ENCODE data around the gene MGAT4C. TPM values are rescaled to one million over a fixed set of nuclear protein-coding genes. Genes with fewer than 3 reads are reported as not detected.

The MGAT4C gene
- total and polyA plus RNA-seq, 2 experiments from 2014 or later, result 4.5 to 4.7 TPM

DNA sequence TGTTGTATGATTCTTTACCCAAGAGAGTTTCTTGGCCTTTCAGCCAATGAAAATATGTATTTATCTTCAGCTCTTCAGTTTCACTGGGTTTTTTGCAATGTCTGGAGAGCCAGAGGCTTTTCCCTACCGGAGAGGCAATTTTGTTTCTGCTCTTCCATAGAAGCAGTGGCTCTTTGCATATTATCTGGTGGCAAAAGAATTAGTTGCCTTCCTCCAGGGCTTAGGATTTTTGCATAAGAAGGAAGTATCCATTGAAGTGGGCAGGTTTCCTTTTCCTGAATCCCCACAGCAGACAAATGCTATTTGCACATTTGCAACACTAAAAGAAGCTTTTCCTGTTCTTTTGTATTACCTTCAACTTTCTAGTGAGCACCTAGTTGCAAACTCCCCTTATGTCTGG, 306.9 kb downstream of the MGAT4C start (continued):
- TF ChIP-seq, protein P1, sequence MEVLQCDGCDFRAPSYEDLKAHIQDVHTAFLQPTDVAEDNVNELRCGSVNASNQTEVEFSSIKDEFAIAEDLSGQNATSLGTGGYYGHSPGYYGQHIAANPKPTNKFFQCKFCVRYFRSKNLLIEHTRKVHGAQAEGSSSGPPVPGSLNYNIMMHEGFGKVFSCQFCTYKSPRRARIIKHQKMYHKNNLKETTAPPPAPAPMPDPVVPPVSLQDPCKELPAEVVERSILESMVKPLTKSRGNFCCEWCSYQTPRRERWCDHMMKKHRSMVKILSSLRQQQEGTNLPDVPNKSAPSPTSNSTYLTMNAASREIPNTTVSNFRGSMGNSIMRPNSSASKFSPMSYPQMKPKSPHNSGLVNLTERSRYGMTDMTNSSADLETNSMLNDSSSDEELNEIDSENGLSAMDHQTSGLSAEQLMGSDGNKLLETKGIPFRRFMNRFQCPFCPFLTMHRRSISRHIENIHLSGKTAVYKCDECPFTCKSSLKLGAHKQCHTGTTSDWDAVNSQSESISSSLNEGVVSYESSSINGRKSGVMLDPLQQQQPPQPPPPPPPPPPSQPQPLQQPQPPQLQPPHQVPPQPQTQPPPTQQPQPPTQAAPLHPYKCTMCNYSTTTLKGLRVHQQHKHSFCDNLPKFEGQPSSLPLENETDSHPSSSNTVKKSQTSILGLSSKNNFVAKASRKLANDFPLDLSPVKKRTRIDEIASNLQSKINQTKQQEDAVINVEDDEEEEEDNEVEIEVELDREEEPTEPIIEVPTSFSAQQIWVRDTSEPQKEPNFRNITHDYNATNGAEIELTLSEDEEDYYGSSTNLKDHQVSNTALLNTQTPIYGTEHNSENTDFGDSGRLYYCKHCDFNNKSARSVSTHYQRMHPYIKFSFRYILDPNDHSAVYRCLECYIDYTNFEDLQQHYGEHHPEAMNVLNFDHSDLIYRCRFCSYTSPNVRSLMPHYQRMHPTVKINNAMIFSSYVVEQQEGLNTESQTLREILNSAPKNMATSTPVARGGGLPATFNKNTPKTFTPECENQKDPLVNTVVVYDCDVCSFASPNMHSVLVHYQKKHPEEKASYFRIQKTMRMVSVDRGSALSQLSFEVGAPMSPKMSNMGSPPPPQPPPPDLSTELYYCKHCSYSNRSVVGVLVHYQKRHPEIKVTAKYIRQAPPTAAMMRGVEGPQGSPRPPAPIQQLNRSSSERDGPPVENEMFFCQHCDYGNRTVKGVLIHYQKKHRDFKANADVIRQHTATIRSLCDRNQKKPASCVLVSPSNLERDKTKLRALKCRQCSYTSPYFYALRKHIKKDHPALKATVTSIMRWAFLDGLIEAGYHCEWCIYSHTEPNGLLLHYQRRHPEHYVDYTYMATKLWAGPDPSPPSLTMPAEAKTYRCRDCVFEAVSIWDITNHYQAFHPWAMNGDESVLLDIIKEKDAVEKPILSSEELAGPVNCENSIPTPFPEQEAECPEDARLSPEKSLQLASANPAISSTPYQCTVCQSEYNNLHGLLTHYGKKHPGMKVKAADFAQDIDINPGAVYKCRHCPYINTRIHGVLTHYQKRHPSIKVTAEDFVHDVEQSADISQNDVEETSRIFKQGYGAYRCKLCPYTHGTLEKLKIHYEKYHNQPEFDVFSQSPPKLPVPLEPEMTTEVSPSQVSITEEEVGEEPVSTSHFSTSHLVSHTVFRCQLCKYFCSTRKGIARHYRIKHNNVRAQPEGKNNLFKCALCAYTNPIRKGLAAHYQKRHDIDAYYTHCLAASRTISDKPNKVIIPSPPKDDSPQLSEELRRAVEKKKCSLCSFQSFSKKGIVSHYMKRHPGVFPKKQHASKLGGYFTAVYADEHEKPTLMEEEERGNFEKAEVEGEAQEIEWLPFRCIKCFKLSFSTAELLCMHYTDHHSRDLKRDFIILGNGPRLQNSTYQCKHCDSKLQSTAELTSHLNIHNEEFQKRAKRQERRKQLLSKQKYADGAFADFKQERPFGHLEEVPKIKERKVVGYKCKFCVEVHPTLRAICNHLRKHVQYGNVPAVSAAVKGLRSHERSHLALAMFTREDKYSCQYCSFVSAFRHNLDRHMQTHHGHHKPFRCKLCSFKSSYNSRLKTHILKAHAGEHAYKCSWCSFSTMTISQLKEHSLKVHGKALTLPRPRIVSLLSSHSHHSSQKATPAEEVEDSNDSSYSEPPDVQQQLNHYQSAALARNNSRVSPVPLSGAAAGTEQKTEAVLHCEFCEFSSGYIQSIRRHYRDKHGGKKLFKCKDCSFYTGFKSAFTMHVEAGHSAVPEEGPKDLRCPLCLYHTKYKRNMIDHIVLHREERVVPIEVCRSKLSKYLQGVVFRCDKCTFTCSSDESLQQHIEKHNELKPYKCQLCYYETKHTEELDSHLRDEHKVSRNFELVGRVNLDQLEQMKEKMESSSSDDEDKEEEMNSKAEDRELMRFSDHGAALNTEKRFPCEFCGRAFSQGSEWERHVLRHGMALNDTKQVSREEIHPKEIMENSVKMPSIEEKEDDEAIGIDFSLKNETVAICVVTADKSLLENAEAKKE (CRISPR knock-in tag; IDR thresholded peaks at IDR 0.05), result peak; percentile 86
- TF ChIP-seq ZNF114 (CRISPR knock-in tag; IDR thresholded peaks at IDR 0.05), result no peak

DNA sequence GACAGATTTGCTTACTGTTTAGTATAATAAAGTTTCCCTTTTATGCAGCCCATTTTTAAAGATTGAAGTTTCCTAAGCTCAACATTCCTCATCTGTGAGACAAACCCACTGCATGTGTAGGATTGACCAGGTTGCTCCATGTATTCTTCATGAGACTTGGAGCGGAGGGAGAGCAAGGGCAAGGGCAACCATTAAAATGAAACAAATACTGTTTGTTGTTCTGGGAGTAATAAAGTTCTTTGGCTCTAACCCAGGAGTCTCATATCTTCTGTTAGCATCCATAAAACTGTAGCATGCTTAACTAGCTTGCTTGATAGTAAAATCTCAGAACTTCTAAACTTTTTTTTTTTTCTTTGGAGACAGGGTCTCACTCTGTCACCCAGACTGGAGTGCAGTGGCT, 307.9 kb downstream of the MGAT4C start:
- Histone ChIP-seq H3K4me2 (peak overlapping the region; percentile 63), H3F3A (replicated peaks; ENCODE audit: low read depth) (peaks cover 16% of the 10 kb centered on the region; the same call in 1 of the 2 replicates), H4K20me1 (replicated peaks; ENCODE audit: insufficient read depth) (no peaks in the 10 kb centered on the region), H3K36me3 (ENCODE audit: insufficient read depth) (no peaks in the 10 kb centered on the region), H3K27me3 (ENCODE audit: insufficient read depth) (no peaks in the 10 kb centered on the region), H3K9me2 (ENCODE audit: insufficient read depth) (peaks cover 6% of the 10 kb centered on the region), H2AFZ (no peak overlapping the region), H3K79me2 (replicated peaks; ENCODE audit: insufficient read depth) (no peaks in the 10 kb centered on the region), H3K4me1 (ENCODE audit: insufficient read depth) (peaks cover 71% of the 10 kb centered on the region), H3K27ac (ENCODE audit: low read depth) (peak overlapping the region; percentile 98), H3K4me3 (peak overlapping the region; percentile 10; the same call in 1 of the 2 replicates)
- peaks cover 30% of the 10 kb centered on the region for H3K36me3 Mint-ChIP-seq (ENCODE audit: low read depth)
- H3K9me3 Mint-ChIP-seq, result peaks cover 19% of the 10 kb centered on the region; the same call in 2 of the 3 replicates
- H3K27ac Mint-ChIP-seq, result peak overlapping the region; percentile 99
- TF ChIP-seq STAT1 (IDR thresholded peaks at IDR 0.05; ENCODE audit: unreplicated experiment) (no peak), CREB1 (CRISPR knock-in tag; IDR thresholded peaks at IDR 0.05; ENCODE audit: low read depth) (no peak), POLR2AphosphoS5 (IDR thresholded peaks at IDR 0.05; ENCODE audit: low read depth) (no peak)
- TF ChIP-seq, protein P2, sequence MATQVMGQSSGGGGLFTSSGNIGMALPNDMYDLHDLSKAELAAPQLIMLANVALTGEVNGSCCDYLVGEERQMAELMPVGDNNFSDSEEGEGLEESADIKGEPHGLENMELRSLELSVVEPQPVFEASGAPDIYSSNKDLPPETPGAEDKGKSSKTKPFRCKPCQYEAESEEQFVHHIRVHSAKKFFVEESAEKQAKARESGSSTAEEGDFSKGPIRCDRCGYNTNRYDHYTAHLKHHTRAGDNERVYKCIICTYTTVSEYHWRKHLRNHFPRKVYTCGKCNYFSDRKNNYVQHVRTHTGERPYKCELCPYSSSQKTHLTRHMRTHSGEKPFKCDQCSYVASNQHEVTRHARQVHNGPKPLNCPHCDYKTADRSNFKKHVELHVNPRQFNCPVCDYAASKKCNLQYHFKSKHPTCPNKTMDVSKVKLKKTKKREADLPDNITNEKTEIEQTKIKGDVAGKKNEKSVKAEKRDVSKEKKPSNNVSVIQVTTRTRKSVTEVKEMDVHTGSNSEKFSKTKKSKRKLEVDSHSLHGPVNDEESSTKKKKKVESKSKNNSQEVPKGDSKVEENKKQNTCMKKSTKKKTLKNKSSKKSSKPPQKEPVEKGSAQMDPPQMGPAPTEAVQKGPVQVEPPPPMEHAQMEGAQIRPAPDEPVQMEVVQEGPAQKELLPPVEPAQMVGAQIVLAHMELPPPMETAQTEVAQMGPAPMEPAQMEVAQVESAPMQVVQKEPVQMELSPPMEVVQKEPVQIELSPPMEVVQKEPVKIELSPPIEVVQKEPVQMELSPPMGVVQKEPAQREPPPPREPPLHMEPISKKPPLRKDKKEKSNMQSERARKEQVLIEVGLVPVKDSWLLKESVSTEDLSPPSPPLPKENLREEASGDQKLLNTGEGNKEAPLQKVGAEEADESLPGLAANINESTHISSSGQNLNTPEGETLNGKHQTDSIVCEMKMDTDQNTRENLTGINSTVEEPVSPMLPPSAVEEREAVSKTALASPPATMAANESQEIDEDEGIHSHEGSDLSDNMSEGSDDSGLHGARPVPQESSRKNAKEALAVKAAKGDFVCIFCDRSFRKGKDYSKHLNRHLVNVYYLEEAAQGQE (IDR thresholded peaks at IDR 0.05; ENCODE audit: unreplicated experiment), result no peak
- TF ChIP-seq, protein P3, sequence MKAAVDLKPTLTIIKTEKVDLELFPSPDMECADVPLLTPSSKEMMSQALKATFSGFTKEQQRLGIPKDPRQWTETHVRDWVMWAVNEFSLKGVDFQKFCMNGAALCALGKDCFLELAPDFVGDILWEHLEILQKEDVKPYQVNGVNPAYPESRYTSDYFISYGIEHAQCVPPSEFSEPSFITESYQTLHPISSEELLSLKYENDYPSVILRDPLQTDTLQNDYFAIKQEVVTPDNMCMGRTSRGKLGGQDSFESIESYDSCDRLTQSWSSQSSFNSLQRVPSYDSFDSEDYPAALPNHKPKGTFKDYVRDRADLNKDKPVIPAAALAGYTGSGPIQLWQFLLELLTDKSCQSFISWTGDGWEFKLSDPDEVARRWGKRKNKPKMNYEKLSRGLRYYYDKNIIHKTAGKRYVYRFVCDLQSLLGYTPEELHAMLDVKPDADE (IDR thresholded peaks at IDR 0.05), result no peak
- H3K4me1 Mint-ChIP-seq, result peaks cover 58% of the 10 kb centered on the region
- no peak overlapping the region for H3K4me3 Mint-ChIP-seq
- DNase-seq (ENCODE audit: low spot score), result no peak
- no peak for ATAC-seq
- no peaks in the 10 kb centered on the region for H3K27me3 Mint-ChIP-seq (ENCODE audit: insufficient read depth, low read depth, poor library complexity)

Measured in GM23338 (cell line).